SH-SY5Y (cell line): ENCODE data around the gene GDF15.

Experiments used
- GATA2 ChIP-seq: IDR thresholded peaks from 2 replicates; pipeline ENCODE4 v1.6.1; 2011; ENCODE audit warnings: mild to moderate bottlenecking, low read depth, low read length
- GATA3 ChIP-seq: IDR thresholded peaks from 2 replicates; pipeline ENCODE4 v1.6.1; 2011; ENCODE audit warnings: low read depth, mild to moderate bottlenecking, low read length, moderate library complexity

DNA sequence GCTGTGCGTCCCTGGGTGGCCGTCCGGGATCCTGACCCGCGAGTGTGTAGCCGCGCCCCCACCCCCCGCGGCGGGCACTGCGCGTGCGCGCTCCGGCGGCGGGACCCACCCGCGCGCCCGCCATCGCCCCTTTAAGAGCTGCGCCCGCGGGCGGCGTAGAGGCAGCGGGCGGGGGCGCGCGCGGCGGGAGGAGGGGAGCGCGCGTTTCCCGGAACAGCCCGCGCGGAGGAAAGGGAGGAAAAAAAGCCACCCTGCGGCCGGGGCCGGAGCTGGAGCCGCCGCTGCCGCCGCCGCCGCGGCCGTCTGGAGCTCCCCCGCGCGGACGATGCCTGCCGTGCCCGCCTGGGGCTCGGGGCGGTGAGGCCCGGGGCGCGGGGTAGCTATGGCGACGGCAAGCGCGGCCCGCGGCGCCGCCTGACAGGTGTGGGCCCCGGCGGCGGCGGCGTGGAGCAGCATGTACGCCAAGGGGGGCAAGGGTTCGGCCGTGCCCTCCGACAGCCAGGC, 33.3 kb downstream of the GDF15 start, which contains the start of gene SSBP4:
- TF ChIP-seq GATA3 = no peak
- no peak for TF ChIP-seq GATA2
